Lower lobe of right lung (tissue), 2 donors: ENCODE measurements around the gene FGFBP2. TPM values are rescaled to one million over a fixed set of nuclear protein-coding genes. Genes with fewer than 3 reads are reported as not detected.

Experiments
- ATAC-seq, 2 donors: fragments of 200-7000 bp; cut with Tn5 transposase; one replicate each; pipeline ENCODE4 v1.9.1; 2020 to 2022; ENCODE audit warnings: mild to moderate bottlenecking in 2 of 2, moderate library complexity in 2 of 2
- DNase-seq: peaks from one replicate; pipeline ENCODE4 v3.0.0-alpha.2; 2020
- H3K27ac ChIP-seq: fragments of 200-600 bp; one replicate; pipeline ENCODE4 v1.8.0; 2022
- H3K27me3 ChIP-seq: fragments of 200-600 bp; one replicate; pipeline ENCODE4 v1.8.0; 2022; ENCODE audit warnings: low read depth
- H3K36me3 ChIP-seq: fragments of 200-600 bp; one replicate; pipeline ENCODE4 v1.8.0; 2022; ENCODE audit warnings: mild to moderate bottlenecking
- H3K4me1 ChIP-seq: fragments of 200-600 bp; one replicate; pipeline ENCODE4 v1.8.0; 2022
- H3K4me3 ChIP-seq: fragments of 200-600 bp; one replicate; pipeline ENCODE4 v1.8.0; 2022; ENCODE audit warnings: mild to moderate bottlenecking
- H3K9me3 ChIP-seq: fragments of 200-600 bp; one replicate; pipeline ENCODE4 v1.8.0; 2022
- intact Hi-C: fragments of 100-400 bp; cut with DNase I; formaldehyde crosslinking; loops from one replicate; pipeline ENCODE4 v1.11.0; 2022
- total RNA-seq: library from RNA; stranded (reverse); fragmentation: NEBNext Ultra II Directional; extraction: Animal tissue kit (Norgen Biotek cat#: 25700); gene quantifications from one replicate; pipeline ENCODE4 v1.2.1, GENCODE V29; 2021
- TF ChIP-seq, protein P1 (sequence below): fragments of 200-600 bp; IDR thresholded peaks from one replicate; pipeline ENCODE4 v1.8.0; 2022; ENCODE audit warnings: antibody characterized with exemption, mild to moderate bottlenecking
- donor health status: DM: no; HTN: yes; CAD: no; lungs with severe emphysema.

The FGFBP2 gene
- total RNA-seq, 1 donor from 2014 or later = 5.1 TPM

DNA sequence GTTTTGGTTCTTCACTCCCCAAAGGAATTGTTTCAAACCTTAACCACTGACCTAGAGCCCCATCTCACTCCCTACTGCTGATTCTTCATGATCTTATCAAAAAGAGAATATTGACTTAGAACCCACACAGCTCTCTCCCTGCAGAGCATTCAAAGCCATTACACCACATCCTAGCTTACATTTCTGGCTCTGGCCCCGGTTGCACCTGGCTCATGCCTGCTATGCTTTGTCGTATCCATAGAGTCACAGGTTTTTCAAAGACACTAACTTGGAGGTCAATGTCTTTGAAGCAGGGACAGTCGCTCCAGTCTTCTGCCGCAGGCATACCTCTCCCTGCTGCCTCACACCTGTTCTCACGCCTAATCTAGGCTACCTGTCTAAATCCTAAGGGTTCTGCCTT, 42.7 kb upstream of the FGFBP2 start:
- H3K9me3 ChIP-seq = no peaks in the 10 kb centered on the region
- intact Hi-C loops = no loop called here
- ATAC-seq = no peak
- no peak for DNase-seq
- H3K4me3 ChIP-seq = no peak overlapping the region
- H3K27me3 ChIP-seq = no peaks in the 10 kb centered on the region
- TF ChIP-seq, protein P1, sequence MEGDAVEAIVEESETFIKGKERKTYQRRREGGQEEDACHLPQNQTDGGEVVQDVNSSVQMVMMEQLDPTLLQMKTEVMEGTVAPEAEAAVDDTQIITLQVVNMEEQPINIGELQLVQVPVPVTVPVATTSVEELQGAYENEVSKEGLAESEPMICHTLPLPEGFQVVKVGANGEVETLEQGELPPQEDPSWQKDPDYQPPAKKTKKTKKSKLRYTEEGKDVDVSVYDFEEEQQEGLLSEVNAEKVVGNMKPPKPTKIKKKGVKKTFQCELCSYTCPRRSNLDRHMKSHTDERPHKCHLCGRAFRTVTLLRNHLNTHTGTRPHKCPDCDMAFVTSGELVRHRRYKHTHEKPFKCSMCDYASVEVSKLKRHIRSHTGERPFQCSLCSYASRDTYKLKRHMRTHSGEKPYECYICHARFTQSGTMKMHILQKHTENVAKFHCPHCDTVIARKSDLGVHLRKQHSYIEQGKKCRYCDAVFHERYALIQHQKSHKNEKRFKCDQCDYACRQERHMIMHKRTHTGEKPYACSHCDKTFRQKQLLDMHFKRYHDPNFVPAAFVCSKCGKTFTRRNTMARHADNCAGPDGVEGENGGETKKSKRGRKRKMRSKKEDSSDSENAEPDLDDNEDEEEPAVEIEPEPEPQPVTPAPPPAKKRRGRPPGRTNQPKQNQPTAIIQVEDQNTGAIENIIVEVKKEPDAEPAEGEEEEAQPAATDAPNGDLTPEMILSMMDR = no peak
- no peak overlapping the region for H3K27ac ChIP-seq
- no peaks in the 10 kb centered on the region for H3K36me3 ChIP-seq
- peaks cover 4% of the 10 kb centered on the region for H3K4me1 ChIP-seq

DNA sequence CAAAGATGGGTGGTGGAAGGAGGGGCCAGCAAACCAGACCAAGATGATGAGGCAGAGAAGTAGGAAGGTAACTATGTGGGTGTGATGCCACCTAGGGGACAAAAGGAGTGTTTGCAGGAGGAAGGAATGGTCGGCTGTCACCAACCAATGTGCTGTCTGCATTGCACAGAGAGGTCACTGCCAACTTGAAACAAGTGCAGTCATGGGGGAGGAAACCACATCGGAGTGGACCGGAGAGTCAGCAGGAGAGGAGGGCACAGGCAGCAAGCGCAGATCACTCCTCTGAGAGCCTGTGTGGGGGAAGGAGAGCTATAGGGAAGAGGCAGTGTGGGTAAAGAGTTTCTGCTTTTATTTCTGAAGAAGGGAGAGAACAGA, 38.5 kb upstream of the FGFBP2 start:
- ATAC-seq (peak; percentile 95 to 96), DNase-seq (peak; percentile 56)
- intact Hi-C loops = no loop called here
- Histone ChIP-seq H3K27me3 (peaks cover 4% of the 10 kb centered on the region), H3K9me3 (no peaks in the 10 kb centered on the region), H3K4me3 (no peak overlapping the region), H3K4me1 (peaks cover 4% of the 10 kb centered on the region), H3K27ac (no peak overlapping the region), H3K36me3 (no peaks in the 10 kb centered on the region)
- TF ChIP-seq, protein P1 = peak; percentile 80

DNA sequence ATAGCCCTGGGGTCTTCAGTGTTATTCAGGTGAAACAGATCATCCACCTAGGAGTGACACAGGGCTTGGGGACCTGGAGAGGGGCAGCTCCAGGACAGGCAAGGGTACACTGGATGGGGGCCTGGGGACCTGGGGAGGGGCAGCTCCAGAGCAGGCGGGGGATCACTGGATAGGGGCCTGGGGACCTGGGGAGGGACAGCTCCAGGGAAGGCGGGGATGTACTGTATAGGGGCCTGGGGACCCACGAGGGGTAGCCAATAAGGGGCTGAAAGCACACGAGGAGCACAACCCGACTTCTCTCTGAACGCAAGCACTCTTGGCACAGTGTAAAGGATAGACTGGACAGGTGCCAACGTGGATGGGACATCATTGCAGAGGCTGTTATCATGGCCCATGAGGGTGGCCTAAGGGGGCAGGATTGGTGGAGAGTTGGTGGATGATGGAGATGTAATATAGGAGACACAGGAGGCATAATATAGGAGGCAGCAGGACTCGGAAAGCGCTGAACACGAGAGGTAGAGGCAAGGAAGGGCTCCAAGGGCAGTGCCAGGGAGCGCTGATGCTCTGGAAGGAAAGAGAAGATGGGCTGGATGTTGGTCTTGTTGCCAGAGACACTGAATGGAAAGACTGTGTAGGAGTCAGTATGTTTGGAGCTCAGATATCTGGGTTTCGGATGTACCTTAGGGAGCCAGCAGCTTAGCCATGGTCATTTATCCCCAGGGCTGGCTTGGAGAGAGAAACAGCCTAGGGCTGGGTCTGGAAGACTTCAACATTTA, 37.9 kb upstream of the FGFBP2 start:
- peaks cover 4% of the 10 kb centered on the region for H3K4me1 ChIP-seq
- ATAC-seq (peak; percentile 6 to 25), DNase-seq (no peak)
- no peak overlapping the region for H3K4me3 ChIP-seq
- no peak overlapping the region for H3K27ac ChIP-seq
- TF ChIP-seq, protein P1 = no peak
- peaks cover 4% of the 10 kb centered on the region for H3K27me3 ChIP-seq
- no peaks in the 10 kb centered on the region for H3K36me3 ChIP-seq
- no peaks in the 10 kb centered on the region for H3K9me3 ChIP-seq
- intact Hi-C loops = no loop called here

GRCh38 chr4:15996773-15997172, 33.8 kb upstream of the FGFBP2 start:
- intact Hi-C loops = no loop called here
- Histone ChIP-seq H3K27ac (no peak overlapping the region), H3K4me3 (no peak overlapping the region), H3K36me3 (no peaks in the 10 kb centered on the region), H3K9me3 (no peaks in the 10 kb centered on the region), H3K4me1 (peaks cover 3% of the 10 kb centered on the region), H3K27me3 (peaks cover 4% of the 10 kb centered on the region)
- TF ChIP-seq, protein P1 = no peak
- DNase-seq = no peak
- no peak for ATAC-seq

GRCh38 chr4:15995826-15996225, 32.9 kb upstream of the FGFBP2 start:
- Histone ChIP-seq H3K27me3 (peaks cover 4% of the 10 kb centered on the region), H3K4me1 (no peaks in the 10 kb centered on the region), H3K27ac (no peak overlapping the region), H3K9me3 (no peaks in the 10 kb centered on the region), H3K36me3 (no peaks in the 10 kb centered on the region), H3K4me3 (no peak overlapping the region)
- TF ChIP-seq, protein P1 = no peak
- intact Hi-C loops = no loop called here
- no peak for ATAC-seq
- DNase-seq = no peak
